ENCODE measurements around the gene METTL5. TPM values are rescaled to one million over a fixed set of nuclear protein-coding genes. Genes with fewer than 3 reads are reported as not detected.
A peak's percentile ranks its signal among the peaks of the same experiment; 100 is the strongest.
"Not testable (repeated sequence)": the region's sequence is repeated elsewhere in the genome, so short reads cannot be mapped to it uniquely, and the experiment has no call there.

Gene METTL5
- 22.4 TPM for total RNA-seq (2013)
- 10 to 100 TPM; 11.1 to 60.8 (median 51.0) TPM for polyA plus RNA-seq
- 4.8 and 4.9 TPM in 2 replicates for polyA minus RNA-seq
- total RNA-seq: 0.50 to 11.4 (median 6.8) reads per million in 11 experiments

GRCh38 chr2:169824373-169825333 lies at the start of gene METTL5:
Gene METTL5 (minus strand): TSS chr2:169824905. CDS start chr2:169824597, 308 bp downstream.
- peak within 1 kb of the TSS; percentile 84 to 92 for H3K4me3 Mint-ChIP-seq
- Histone ChIP-seq H3K4me2 (replicated peaks; ENCODE audit: extremely low read depth, low read length, poor library complexity, severe bottlenecking) (peak within 1 kb of the TSS; percentile 93), H3K27ac (ENCODE audit: low read depth in 1 of 2, low read length in 2 of 2) (peak within 1 kb of the TSS in 1 of 2 donors; percentile 81), H4K20me1 (ENCODE audit: insufficient read depth, low read length) (peaks cover 19% of the 10 kb centered on the region), H3K4me3 (replicated peaks in 1 of 3; ENCODE audit: low read depth in 2 of 3, low read length in 3 of 3) (peak within 1 kb of the TSS; percentile 83 to 95 (median 92)), H2AFZ (ENCODE audit: insufficient read depth, low read depth, low read length, poor library complexity, severe bottlenecking) (peak within 1 kb of the TSS; percentile 95), H3K9me3 (replicated peaks in 1 of 2; ENCODE audit: control insufficient read depth in 1 of 2, insufficient read depth in 1 of 2, low read length in 2 of 2) (no peaks in the 10 kb centered on the region), H3K27me3 (ENCODE audit: control insufficient read depth in 2 of 2, insufficient read depth in 2 of 2, low read length in 2 of 2) (no peaks in the 10 kb centered on the region), H3K4me1 (ENCODE audit: control insufficient read depth in 1 of 2, insufficient read depth in 2 of 2, low read length in 2 of 2) (peaks cover 27 to 44% of the 10 kb centered on the region in 2 donors), H3K9ac (ENCODE audit: insufficient read depth, low read length, poor library complexity, severe bottlenecking) (peak within 1 kb of the TSS; percentile 79), H3K79me2 (ENCODE audit: insufficient read depth, low read length) (peaks cover 48% of the 10 kb centered on the region), H3K36me3 (replicated peaks in 1 of 2; ENCODE audit: control insufficient read depth in 1 of 2, insufficient read depth in 2 of 2, low read length in 2 of 2) (peaks cover 0 to 3% of the 10 kb centered on the region in 2 donors)
- H3K4me1 Mint-ChIP-seq: peaks cover 40% of the 10 kb centered on the region
- 0% methylated on average over 50 of the region's 61 CpGs for whole genome bisulfite sequencing (ENCODE audit: insufficient coverage)
- peaks cover 0 to 1% (median 0%) of the 10 kb centered on the region in 7 donors for H3K9me3 Mint-ChIP-seq
- peaks cover 1 to 2% (median 2%) of the 10 kb centered on the region in 3 donors for H3K27me3 Mint-ChIP-seq (ENCODE audit: low read depth in 3 of 3)
- intact Hi-C loops (cut with micrococcal nuclease): loop anchor here (10.0 kb wide), 3 partner anchors 110 to 250 kb away; partner anchors contain the start of genes FASTKD1 (in 1 of the 2) and PPIG (in 1 of the 2)
- H3K36me3 Mint-ChIP-seq: peaks cover 9 to 26% of the 10 kb centered on the region in 2 donors
- H3K27ac Mint-ChIP-seq: peak within 1 kb of the TSS in 6 of 7 donors; percentile 54 to 76 (median 68)
- peak; percentile 51 to 77 (median 73) for DNase-seq
- peak; percentile 95 for TF ChIP-seq CTCF (IDR thresholded peaks at IDR 0.05)

- Histone ChIP-seq H3K4me2 (replicated peaks; ENCODE audit: extremely low read depth, low read length, poor library complexity, severe bottlenecking) (no peak overlapping the region), H3K79me2 (ENCODE audit: insufficient read depth, low read length) (peaks cover 10% of the 10 kb centered on the region), H3K27ac (ENCODE audit: low read depth in 1 of 2, low read length in 2 of 2) (no peak overlapping the region), H4K20me1 (ENCODE audit: insufficient read depth, low read length) (peaks cover 37% of the 10 kb centered on the region), H3K4me1 (ENCODE audit: control insufficient read depth in 1 of 2, insufficient read depth in 2 of 2, low read length in 2 of 2) (no peaks in the 10 kb centered on the region), H3K9me3 (replicated peaks in 1 of 2; ENCODE audit: control insufficient read depth in 1 of 2, insufficient read depth in 1 of 2, low read length in 2 of 2) (no peaks in the 10 kb centered on the region), H3K36me3 (replicated peaks in 1 of 2; ENCODE audit: control insufficient read depth in 1 of 2, insufficient read depth in 2 of 2, low read length in 2 of 2) (peaks cover 10 to 19% of the 10 kb centered on the region in 2 donors), H3K9ac (ENCODE audit: insufficient read depth, low read length, poor library complexity, severe bottlenecking) (no peak overlapping the region), H3K4me3 (replicated peaks in 1 of 3; ENCODE audit: low read depth in 2 of 3, low read length in 3 of 3) (no peak overlapping the region), H3K27me3 (ENCODE audit: control insufficient read depth in 2 of 2, insufficient read depth in 2 of 2, low read length in 2 of 2) (no peaks in the 10 kb centered on the region), H2AFZ (ENCODE audit: insufficient read depth, low read depth, low read length, poor library complexity, severe bottlenecking) (no peak overlapping the region)
- H3K36me3 Mint-ChIP-seq: peaks cover 18 to 25% of the 10 kb centered on the region in 2 donors
- H3K4me3 Mint-ChIP-seq: no peak overlapping the region
- no CpG with 5 or more reads among the region's 1 CpG for WGBS (ENCODE audit: insufficient coverage)
- intact Hi-C loops (cut with micrococcal nuclease): no loop called here
- H3K27me3 Mint-ChIP-seq (ENCODE audit: low read depth in 3 of 3): no peaks in the 10 kb centered on the region
- peaks cover 2% of the 10 kb centered on the region for H3K4me1 Mint-ChIP-seq
- DNase-seq: no peak
- H3K27ac Mint-ChIP-seq: no peak overlapping the region
- H3K9me3 Mint-ChIP-seq: peaks cover 0 to 6% (median 0%) of the 10 kb centered on the region in 7 donors
- no peak for TF ChIP-seq CTCF (IDR thresholded peaks at IDR 0.05)
Observed at GRCh38 chr2:169871994-169872393, 47.3 kb upstream of the METTL5 start.

- H3K4me1 Mint-ChIP-seq; H2AFZ ChIP-seq (ENCODE audit: insufficient read depth, low read depth, low read length, poor library complexity, severe bottlenecking); H3K27me3 Mint-ChIP-seq (ENCODE audit: low read depth in 3 of 3); H3K27ac ChIP-seq (ENCODE audit: low read depth in 1 of 2, low read length in 2 of 2); DNase-seq; H3K9ac ChIP-seq (ENCODE audit: insufficient read depth, low read length, poor library complexity, severe bottlenecking); H3K4me2 ChIP-seq (replicated peaks; ENCODE audit: extremely low read depth, low read length, poor library complexity, severe bottlenecking); H3K4me1 ChIP-seq (ENCODE audit: control insufficient read depth in 1 of 2, insufficient read depth in 2 of 2, low read length in 2 of 2); intact Hi-C loops (cut with micrococcal nuclease); H3K27me3 ChIP-seq (ENCODE audit: control insufficient read depth in 2 of 2, insufficient read depth in 2 of 2, low read length in 2 of 2); H3K9me3 Mint-ChIP-seq; H3K4me3 ChIP-seq (replicated peaks in 1 of 3; ENCODE audit: low read depth in 2 of 3, low read length in 3 of 3); H3K9me3 ChIP-seq (replicated peaks in 1 of 2; ENCODE audit: control insufficient read depth in 1 of 2, insufficient read depth in 1 of 2, low read length in 2 of 2); H3K79me2 ChIP-seq (ENCODE audit: insufficient read depth, low read length); H3K4me3 Mint-ChIP-seq: not testable (repeated sequence)
- peaks cover 38% of the 10 kb centered on the region for H4K20me1 ChIP-seq (ENCODE audit: insufficient read depth, low read length)
- H3K27ac Mint-ChIP-seq: peak overlapping the region in 2 of 7 donors; percentile 37 to 75
- no CpG with 5 or more reads among the region's 9 CpGs for WGBS (ENCODE audit: insufficient coverage)
- H3K36me3 Mint-ChIP-seq: peaks cover 13 to 18% of the 10 kb centered on the region in 2 donors
- H3K36me3 ChIP-seq (replicated peaks in 1 of 2; ENCODE audit: control insufficient read depth in 1 of 2, insufficient read depth in 2 of 2, low read length in 2 of 2): peaks cover 6 to 12% of the 10 kb centered on the region in 2 donors
Observed at GRCh38 chr2:169871369-169871768, 46.7 kb upstream of the METTL5 start.

Measured in CD14-positive monocyte (primary cell).